ENCODE data around the gene GMNN.

Gene GMNN

DNA sequence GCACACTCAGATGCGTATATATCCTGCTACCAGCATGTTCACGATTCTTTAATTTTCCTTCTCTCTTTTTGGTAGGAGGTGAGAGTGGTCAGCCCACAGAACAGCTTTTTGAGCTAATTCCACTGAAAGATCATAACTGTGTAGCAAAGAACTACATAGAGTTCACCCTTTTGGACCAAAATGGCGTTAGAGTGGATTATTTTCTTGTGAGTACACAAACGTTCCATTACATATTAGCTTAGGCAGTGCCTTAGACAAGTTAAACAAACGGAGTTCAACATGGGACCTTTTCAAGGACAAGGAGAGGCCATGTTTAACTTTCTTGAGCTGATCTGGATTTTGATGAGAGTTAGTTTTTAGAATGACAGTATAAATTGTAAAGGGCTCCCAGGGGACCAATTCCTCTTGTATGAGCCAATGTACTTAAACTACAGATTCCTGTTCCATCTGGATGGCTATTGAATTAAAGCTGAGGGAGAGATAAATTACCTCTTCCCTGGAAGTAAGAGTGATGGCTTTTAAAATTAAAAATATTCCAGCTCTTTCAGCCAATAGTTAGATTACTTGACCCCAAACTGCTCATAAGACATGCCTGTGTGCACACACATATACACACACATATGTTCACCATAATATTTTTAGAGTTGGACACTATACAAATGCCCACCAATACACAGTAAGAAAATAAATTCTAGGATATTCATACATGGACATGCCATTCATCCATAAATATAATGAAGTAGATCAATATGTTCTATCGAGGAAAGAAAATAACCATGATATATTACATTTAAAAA lies 49.6 kb downstream of the GMNN start:
- H3K9me3 ChIP-seq (ENCODE audit: control insufficient read depth, insufficient read depth, low read length): no peaks in the 10 kb centered on the region
- H3K79me2 ChIP-seq (ENCODE audit: control insufficient read depth, low read length): no peaks in the 10 kb centered on the region
- H3K4me2 ChIP-seq (ENCODE audit: low read length): no peak overlapping the region
- H3K27ac ChIP-seq (ENCODE audit: low read depth, low read length): no peak overlapping the region
- H3K4me3 ChIP-seq (ENCODE audit: low read length): no peak overlapping the region
- TF ChIP-seq, protein P1, sequence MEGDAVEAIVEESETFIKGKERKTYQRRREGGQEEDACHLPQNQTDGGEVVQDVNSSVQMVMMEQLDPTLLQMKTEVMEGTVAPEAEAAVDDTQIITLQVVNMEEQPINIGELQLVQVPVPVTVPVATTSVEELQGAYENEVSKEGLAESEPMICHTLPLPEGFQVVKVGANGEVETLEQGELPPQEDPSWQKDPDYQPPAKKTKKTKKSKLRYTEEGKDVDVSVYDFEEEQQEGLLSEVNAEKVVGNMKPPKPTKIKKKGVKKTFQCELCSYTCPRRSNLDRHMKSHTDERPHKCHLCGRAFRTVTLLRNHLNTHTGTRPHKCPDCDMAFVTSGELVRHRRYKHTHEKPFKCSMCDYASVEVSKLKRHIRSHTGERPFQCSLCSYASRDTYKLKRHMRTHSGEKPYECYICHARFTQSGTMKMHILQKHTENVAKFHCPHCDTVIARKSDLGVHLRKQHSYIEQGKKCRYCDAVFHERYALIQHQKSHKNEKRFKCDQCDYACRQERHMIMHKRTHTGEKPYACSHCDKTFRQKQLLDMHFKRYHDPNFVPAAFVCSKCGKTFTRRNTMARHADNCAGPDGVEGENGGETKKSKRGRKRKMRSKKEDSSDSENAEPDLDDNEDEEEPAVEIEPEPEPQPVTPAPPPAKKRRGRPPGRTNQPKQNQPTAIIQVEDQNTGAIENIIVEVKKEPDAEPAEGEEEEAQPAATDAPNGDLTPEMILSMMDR (IDR thresholded peaks at IDR 0.05; ENCODE audit: low read depth, low read length, poor library complexity, severe bottlenecking): no peak
- no peak for TF ChIP-seq EZH2phosphoT487 (IDR thresholded peaks at IDR 0.05; ENCODE audit: borderline replicate concordance, low read length)
- H3K4me1 ChIP-seq (ENCODE audit: control insufficient read depth, low read length): no peaks in the 10 kb centered on the region
- H3K9me2 ChIP-seq (replicated peaks; ENCODE audit: control insufficient read depth, low read length): no peaks in the 10 kb centered on the region
- H3F3A ChIP-seq (ENCODE audit: control insufficient read depth, insufficient read depth): 0 out of 2 replicates have a peak, but pooled peaks cover 2% of the 10 kb centered on the region
- H4K20me1 ChIP-seq (ENCODE audit: control insufficient read depth, insufficient read depth, low read depth, low read length): no peaks in the 10 kb centered on the region
- H3K27me3 ChIP-seq (ENCODE audit: control insufficient read depth, low read length): no peaks in the 10 kb centered on the region
- H3K36me3 ChIP-seq (ENCODE audit: control insufficient read depth, low read length): peaks cover 65% of the 10 kb centered on the region

DNA sequence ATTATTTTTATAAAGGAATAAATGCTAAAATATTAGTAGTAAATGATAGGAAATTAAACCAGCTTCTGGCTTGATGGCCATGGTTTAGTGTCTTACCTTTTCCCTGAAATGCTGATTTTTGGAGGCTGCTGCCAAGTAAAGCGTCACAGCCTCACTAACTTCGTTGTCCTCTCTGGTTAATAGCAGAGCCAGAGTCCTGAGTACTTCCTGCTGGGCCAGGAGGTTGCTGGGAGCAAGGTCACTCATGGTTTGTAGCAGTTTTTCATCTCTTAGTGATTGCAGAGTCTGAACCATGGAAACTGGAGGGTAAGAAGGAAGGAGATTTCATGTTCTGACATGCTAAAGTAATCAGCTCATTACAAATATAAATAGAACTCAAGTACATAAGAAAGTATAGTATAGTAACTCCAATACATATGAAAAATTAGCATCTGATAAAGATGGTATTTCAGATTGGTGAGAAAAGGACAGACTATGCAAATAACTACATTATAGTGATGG lies 50.4 kb downstream of the GMNN start:
- H3K9me2 ChIP-seq (replicated peaks; ENCODE audit: control insufficient read depth, low read length): no peaks in the 10 kb centered on the region
- no peaks in the 10 kb centered on the region for H4K20me1 ChIP-seq (ENCODE audit: control insufficient read depth, insufficient read depth, low read depth, low read length)
- H3K4me3 ChIP-seq (ENCODE audit: low read length): no peak overlapping the region
- no peak overlapping the region for H3K27ac ChIP-seq (ENCODE audit: low read depth, low read length)
- H3K36me3 ChIP-seq (ENCODE audit: control insufficient read depth, low read length): peaks cover 70% of the 10 kb centered on the region
- no peak for TF ChIP-seq EZH2phosphoT487 (IDR thresholded peaks at IDR 0.05; ENCODE audit: borderline replicate concordance, low read length)
- H3K27me3 ChIP-seq (ENCODE audit: control insufficient read depth, low read length): no peaks in the 10 kb centered on the region
- H3K4me1 ChIP-seq (ENCODE audit: control insufficient read depth, low read length): no peaks in the 10 kb centered on the region
- no peaks in the 10 kb centered on the region for H3K9me3 ChIP-seq (ENCODE audit: control insufficient read depth, insufficient read depth, low read length)
- no peak overlapping the region for H3K4me2 ChIP-seq (ENCODE audit: low read length)
- H3K79me2 ChIP-seq (ENCODE audit: control insufficient read depth, low read length): no peaks in the 10 kb centered on the region
- H3F3A ChIP-seq (ENCODE audit: control insufficient read depth, insufficient read depth): 0 out of 2 replicates have a peak, but pooled peaks cover 2% of the 10 kb centered on the region

DNA sequence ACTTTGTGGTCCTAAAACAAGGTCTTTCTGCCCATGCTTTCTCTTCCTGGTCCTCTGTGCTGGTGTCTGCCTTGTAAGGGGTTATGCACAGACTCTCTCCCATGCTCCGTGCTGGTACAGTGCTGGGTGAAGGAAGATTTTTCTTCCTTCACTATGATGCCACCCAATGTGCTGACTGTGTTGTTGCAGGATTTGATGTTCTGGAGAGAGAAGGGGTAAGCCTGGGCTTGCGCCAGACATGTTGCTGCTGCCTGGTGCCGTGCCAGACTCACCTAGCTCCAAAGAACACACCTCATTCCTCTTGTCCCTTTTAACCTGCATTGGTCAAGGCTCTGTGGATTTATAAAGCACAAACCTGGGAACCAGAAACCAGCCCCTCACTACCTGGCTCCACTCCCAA lies 52.4 kb downstream of the GMNN start:
- Histone ChIP-seq H3K4me1 (ENCODE audit: control insufficient read depth, low read length) (no peaks in the 10 kb centered on the region), H3K27ac (ENCODE audit: low read depth, low read length) (no peak overlapping the region), H3K4me2 (ENCODE audit: low read length) (no peak overlapping the region), H3F3A (ENCODE audit: control insufficient read depth, insufficient read depth) (0 out of 2 replicates have a peak, but pooled peaks cover 2% of the 10 kb centered on the region), H3K36me3 (ENCODE audit: control insufficient read depth, low read length) (peaks cover 77% of the 10 kb centered on the region), H3K9me2 (replicated peaks; ENCODE audit: control insufficient read depth, low read length) (no peaks in the 10 kb centered on the region), H3K9me3 (ENCODE audit: control insufficient read depth, insufficient read depth, low read length) (no peaks in the 10 kb centered on the region), H3K4me3 (ENCODE audit: low read length) (no peak overlapping the region), H4K20me1 (ENCODE audit: control insufficient read depth, insufficient read depth, low read depth, low read length) (no peaks in the 10 kb centered on the region), H3K79me2 (ENCODE audit: control insufficient read depth, low read length) (no peaks in the 10 kb centered on the region), H3K27me3 (ENCODE audit: control insufficient read depth, low read length) (no peaks in the 10 kb centered on the region)
- TF ChIP-seq EZH2phosphoT487 (IDR thresholded peaks at IDR 0.05; ENCODE audit: borderline replicate concordance, low read length): no peak
- TF ChIP-seq, protein P1 (IDR thresholded peaks at IDR 0.05; ENCODE audit: low read depth, low read length, poor library complexity, severe bottlenecking): no peak

DNA sequence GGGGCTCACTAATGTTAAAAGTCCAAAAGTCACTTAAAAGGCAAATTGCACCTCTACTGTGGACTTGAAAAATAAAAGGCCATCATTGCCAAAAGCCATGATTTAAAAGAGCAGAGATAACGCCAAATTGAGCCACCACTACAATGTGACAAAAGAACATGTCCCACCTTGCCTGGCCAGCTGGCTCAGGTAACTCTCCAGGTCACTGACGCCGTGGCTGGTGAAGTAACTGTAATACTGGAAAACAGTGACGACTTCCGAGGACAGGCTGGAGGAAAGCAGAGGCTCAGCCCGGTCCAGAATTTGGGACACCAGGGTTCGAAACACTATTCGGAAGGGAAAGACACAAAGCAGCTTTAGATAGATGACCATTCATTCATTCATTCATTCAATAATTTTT lies 53.2 kb downstream of the GMNN start:
- Histone ChIP-seq H3K27ac (ENCODE audit: low read depth, low read length) (no peak overlapping the region), H3K79me2 (ENCODE audit: control insufficient read depth, low read length) (no peaks in the 10 kb centered on the region), H3K4me3 (ENCODE audit: low read length) (no peak overlapping the region), H3K9me2 (replicated peaks; ENCODE audit: control insufficient read depth, low read length) (no peaks in the 10 kb centered on the region), H3K27me3 (ENCODE audit: control insufficient read depth, low read length) (no peaks in the 10 kb centered on the region), H3K9me3 (ENCODE audit: control insufficient read depth, insufficient read depth, low read length) (no peaks in the 10 kb centered on the region), H3K36me3 (ENCODE audit: control insufficient read depth, low read length) (peaks cover 78% of the 10 kb centered on the region), H3K4me1 (ENCODE audit: control insufficient read depth, low read length) (no peaks in the 10 kb centered on the region), H3K4me2 (ENCODE audit: low read length) (no peak overlapping the region), H4K20me1 (ENCODE audit: control insufficient read depth, insufficient read depth, low read depth, low read length) (no peaks in the 10 kb centered on the region), H3F3A (ENCODE audit: control insufficient read depth, insufficient read depth) (0 out of 2 replicates have a peak, but pooled peaks cover 2% of the 10 kb centered on the region)
- no peak for TF ChIP-seq EZH2phosphoT487 (IDR thresholded peaks at IDR 0.05; ENCODE audit: borderline replicate concordance, low read length)
- TF ChIP-seq, protein P1 (IDR thresholded peaks at IDR 0.05; ENCODE audit: low read depth, low read length, poor library complexity, severe bottlenecking): no peak

Data from DOHH2 (cell line).